ENCODE measurements around the gene RUNX1. TPM values are rescaled to one million over a fixed set of nuclear protein-coding genes. Genes with fewer than 3 reads are reported as not detected.

The RUNX1 gene
- total and polyA plus RNA-seq, 5 experiments from 2014 or later: 13.1 to 69.0 (median 22.6) TPM

DNA sequence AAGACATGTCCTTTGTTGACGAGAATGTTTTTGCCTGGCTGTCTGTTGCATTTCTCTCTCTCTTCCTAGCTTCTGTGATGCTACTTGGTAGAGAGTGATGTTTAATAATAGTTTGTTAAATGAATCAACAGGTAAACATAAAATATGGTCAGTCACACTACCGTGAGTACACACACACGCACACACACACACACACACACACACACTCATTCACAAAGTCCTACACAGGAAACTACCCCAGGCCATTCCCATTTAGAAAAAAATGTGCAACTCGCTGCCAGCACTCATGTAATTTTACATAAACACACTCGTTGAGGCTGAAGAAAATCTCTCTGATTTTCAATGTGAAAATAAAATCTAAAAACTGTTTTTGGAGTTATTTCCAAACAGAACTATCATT lies 38.7 kb downstream of the RUNX1 start:
- peak overlapping the region in 5 of 10 donors; percentile 16 to 86 (median 52) for H3K27ac Mint-ChIP-seq
- ATAC-seq (no peak), DNase-seq (no peak)
- peaks cover 0 to 26% (median 2%) of the 10 kb centered on the region in 3 donors for H3K36me3 Mint-ChIP-seq
- peaks cover 53 to 94% (median 92%) of the 10 kb centered on the region in 4 donors for H3K4me1 Mint-ChIP-seq
- peak overlapping the region in 6 of 10 donors; percentile 2 to 69 (median 41) for H3K4me3 Mint-ChIP-seq
- no peaks in the 10 kb centered on the region for H3K9me3 Mint-ChIP-seq
- no peaks in the 10 kb centered on the region for H3K27me3 Mint-ChIP-seq
- POLR2A ChIA-PET: no interaction called here

DNA sequence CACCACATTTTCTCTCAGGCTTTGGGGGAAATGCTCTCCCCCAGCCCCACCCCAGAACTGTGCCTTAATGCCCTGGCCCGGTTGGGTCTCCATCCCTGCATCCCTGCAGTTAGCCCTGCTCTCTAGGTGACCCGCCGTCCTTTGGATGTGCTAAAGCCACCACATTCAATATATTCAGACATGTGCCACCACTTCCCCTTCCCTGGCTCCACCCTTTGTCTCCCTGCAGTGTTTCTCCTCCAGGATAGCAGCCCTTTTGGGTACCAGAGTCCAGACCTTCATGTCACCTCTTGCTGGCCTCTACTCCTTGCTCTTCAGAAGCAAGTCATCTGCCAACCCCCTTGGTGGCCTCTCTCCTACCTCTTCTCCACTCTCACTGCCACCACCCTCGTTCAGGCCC lies 41.8 kb downstream of the RUNX1 start:
- Mint-ChIP-seq H3K36me3 (peaks cover 0 to 30% (median 5%) of the 10 kb centered on the region in 3 donors), H3K4me1 (peaks cover 52 to 98% (median 95%) of the 10 kb centered on the region in 4 donors), H3K27me3 (no peaks in the 10 kb centered on the region), H3K9me3 (no peaks in the 10 kb centered on the region), H3K27ac (peak overlapping the region in 7 of 10 donors; percentile 22 to 81 (median 61)), H3K4me3 (peak overlapping the region in 5 of 10 donors; percentile 6 to 81 (median 7))
- no peak for ATAC-seq
- DNase-seq: no peak
- POLR2A ChIA-PET: no interaction called here

DNA sequence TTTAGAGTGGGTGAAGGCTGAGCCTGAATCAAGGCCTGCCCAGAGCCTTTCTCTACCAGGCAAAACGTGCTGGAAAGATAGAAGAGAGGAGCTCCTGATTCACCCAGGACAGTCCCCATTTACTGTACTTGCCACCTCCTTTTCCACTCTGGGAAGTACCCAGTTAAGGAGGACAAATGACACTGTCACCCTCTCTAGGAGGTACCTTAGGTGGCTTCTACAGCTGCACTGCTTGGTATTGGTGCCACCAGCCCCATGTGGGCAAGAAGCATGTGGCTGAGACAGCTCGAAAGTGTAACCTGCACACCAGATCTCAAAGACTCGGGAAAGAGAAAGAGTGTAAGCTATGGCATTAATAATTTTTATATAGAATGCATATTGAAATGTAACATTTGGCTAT lies 42.3 kb downstream of the RUNX1 start:
- Mint-ChIP-seq H3K4me3 (peak overlapping the region in 3 of 10 donors; percentile 5 to 65 (median 29)), H3K4me1 (peaks cover 52 to 98% (median 92%) of the 10 kb centered on the region in 4 donors), H3K36me3 (peaks cover 0 to 30% (median 5%) of the 10 kb centered on the region in 3 donors), H3K27ac (peak overlapping the region in 5 of 10 donors; percentile 31 to 83 (median 37)), H3K27me3 (no peaks in the 10 kb centered on the region), H3K9me3 (no peaks in the 10 kb centered on the region)
- POLR2A ChIA-PET: no interaction called here
- ATAC-seq: no peak
- DNase-seq: no peak

DNA sequence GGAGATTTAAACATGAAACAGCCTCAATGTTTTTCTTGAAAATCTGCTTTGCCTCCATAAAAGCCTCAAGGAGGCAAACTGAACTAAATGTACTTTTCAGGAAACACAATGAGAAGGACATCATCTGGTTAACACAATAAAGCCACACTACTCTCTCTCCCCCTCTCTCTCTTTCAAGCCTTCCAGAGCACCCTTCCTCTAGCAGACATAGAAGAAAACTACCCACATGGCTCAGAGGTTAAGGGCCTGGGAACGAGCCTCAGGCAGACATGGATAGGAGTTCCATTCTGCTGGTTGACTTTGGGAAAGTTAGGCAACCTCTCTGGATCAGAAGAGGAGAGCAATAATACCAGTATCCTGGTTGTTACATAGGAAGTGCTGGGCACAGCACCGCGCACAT lies 42.9 kb downstream of the RUNX1 start:
- ATAC-seq: no peak
- Mint-ChIP-seq H3K27me3 (no peaks in the 10 kb centered on the region), H3K4me3 (peak overlapping the region in 6 of 10 donors; percentile 14 to 65 (median 25)), H3K9me3 (no peaks in the 10 kb centered on the region), H3K36me3 (peaks cover 0 to 30% (median 5%) of the 10 kb centered on the region in 3 donors), H3K27ac (peak overlapping the region in 6 of 10 donors; percentile 32 to 85 (median 56)), H3K4me1 (peaks cover 51 to 98% (median 92%) of the 10 kb centered on the region in 4 donors)
- DNase-seq: no peak
- POLR2A ChIA-PET: no interaction called here

DNA sequence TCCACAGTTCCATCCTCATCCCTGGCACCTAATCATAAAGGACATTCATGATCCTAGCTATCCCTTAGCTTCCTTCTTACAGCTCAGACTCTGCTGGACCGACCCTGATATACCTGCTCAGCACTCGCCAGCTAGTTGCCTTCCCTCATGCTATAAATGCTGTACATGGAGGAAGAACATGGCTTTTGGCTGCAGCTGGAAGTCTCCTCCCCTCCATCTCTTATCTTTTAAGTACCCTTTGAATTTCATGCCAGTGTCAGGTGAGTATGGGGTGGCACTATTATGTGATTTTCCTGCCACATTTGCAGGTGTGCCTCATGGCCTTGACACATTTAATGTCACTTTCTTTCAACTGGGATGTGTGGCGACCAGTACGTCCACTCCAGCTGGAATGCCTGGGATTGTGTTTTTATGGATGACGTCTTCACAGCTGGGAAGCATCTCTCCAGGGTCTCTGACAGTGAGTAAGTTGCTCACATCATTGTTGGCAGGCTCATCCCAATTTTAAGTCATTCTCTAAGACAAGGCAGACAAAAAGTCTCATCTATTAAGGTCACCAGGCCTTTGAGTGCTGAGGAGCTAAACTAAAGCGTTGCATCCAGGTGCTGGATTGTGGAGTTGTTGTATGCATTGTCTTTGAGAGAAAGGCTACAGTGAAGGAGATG lies 43.4 kb downstream of the RUNX1 start:
- POLR2A ChIA-PET: interaction anchor here (0.7 kb wide), 1 partner anchor 21 kb away, joined by 3 read pairs; no protein-coding TSS in a partner anchor
- H3K4me3 Mint-ChIP-seq: peak overlapping the region in 6 of 10 donors; percentile 14 to 65 (median 22)
- no peak for ATAC-seq
- peaks cover 50 to 98% (median 90%) of the 10 kb centered on the region in 4 donors for H3K4me1 Mint-ChIP-seq
- no peak for DNase-seq
- H3K27me3 Mint-ChIP-seq: no peaks in the 10 kb centered on the region
- no peaks in the 10 kb centered on the region for H3K9me3 Mint-ChIP-seq
- peak overlapping the region; percentile 2 to 71 (median 34) for H3K27ac Mint-ChIP-seq
- H3K36me3 Mint-ChIP-seq: peaks cover 0 to 29% (median 5%) of the 10 kb centered on the region in 3 donors

DNA sequence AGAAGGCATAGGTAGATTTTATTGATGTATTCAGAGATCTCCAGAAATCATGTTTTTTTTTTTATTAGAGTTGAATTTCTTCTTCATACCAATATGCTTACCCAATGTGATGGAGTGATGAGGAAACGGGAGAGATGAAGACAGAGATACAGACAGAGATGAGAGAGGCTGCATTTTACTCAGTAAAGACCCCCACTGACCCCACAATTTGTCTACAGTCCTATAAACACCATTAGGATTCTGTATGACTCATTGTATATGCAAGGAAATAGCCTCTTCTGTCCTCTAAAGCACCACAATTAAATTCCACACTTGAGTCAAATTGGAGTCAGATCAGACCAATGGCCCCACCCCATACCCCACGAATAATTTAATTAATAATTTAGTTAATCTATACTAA lies 44.0 kb downstream of the RUNX1 start:
- peak overlapping the region in 6 of 10 donors; percentile 5 to 58 (median 20) for H3K4me3 Mint-ChIP-seq
- peaks cover 47 to 98% (median 89%) of the 10 kb centered on the region in 4 donors for H3K4me1 Mint-ChIP-seq
- H3K27me3 Mint-ChIP-seq: no peaks in the 10 kb centered on the region
- no peak for DNase-seq
- ATAC-seq: no peak
- H3K27ac Mint-ChIP-seq: peak overlapping the region in 7 of 10 donors; percentile 9 to 71 (median 53)
- no peaks in the 10 kb centered on the region for H3K9me3 Mint-ChIP-seq
- POLR2A ChIA-PET: interaction anchor here (0.7 kb wide), 1 partner anchor 21 kb away, joined by 3 read pairs; no protein-coding TSS in a partner anchor
- peaks cover 0 to 24% (median 6%) of the 10 kb centered on the region in 3 donors for H3K36me3 Mint-ChIP-seq

DNA sequence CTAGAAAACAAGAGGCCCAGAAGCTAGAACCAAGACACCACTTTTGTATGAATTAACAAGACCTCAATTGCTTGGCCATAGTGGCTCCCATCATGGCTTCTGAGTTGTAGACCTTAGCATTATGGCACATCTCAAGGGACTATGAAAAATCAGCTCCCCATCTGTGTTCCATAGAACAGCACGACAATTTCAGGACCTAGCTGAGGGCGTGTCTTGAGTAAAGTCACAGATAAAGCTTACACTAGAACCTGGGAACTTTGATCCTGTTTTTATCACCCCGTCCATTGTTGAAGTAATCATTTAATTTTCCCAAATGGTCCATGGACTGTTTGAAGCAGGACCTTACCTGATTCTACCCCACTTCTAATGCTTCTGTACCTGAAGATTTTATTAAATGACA lies 44.8 kb downstream of the RUNX1 start:
- H3K27ac Mint-ChIP-seq: peak overlapping the region in 3 of 10 donors; percentile 37 to 70 (median 58)
- peak overlapping the region in 3 of 10 donors; percentile 10 to 29 (median 11) for H3K4me3 Mint-ChIP-seq
- H3K9me3 Mint-ChIP-seq: no peaks in the 10 kb centered on the region
- no peak for ATAC-seq
- peaks cover 0 to 26% (median 6%) of the 10 kb centered on the region in 3 donors for H3K36me3 Mint-ChIP-seq
- no peaks in the 10 kb centered on the region for H3K27me3 Mint-ChIP-seq
- POLR2A ChIA-PET: interaction anchor here (1.0 kb wide), 1 partner anchor 13 kb away, joined by 3 read pairs; no protein-coding TSS in a partner anchor
- no peak for DNase-seq
- peaks cover 53 to 98% (median 89%) of the 10 kb centered on the region in 4 donors for H3K4me1 Mint-ChIP-seq

DNA sequence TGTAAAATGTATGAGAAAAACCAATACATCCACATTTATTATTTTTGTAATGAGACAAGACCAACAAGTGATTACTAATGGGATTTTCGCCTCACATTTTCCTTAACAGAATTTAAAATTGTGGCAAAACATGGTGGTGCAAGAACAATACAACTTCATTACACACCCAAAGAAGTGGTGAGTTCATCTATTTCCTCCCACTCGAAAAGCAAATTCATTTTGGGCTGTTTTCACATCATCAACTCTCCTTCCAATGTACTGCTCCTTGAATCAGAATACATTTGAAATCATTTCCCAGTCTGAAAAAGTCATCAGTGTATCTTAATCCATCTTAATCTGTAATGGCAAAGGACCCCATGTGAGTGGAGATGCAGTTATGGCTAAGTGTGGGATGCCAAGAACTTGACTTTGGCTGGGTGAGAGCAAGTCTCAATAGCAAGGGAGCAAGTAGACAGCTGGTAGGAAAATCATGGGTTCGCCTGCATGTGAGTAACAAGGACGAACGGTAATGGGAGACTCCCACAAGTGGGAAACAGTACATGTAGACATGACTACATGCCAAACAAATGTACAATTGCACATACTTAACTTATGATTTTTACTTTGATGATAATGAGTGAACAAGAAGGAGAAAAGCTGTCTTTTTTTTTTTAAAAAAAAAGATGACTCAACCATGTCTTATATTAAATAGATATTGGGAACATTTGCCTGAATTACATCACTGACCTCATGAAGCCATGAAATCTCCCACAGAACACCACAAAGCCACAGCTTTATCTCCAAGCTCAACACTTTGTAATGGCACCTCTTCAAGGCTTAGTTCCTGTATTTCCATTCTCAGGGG lies 46.0 kb downstream of the RUNX1 start:
- H3K27ac Mint-ChIP-seq: peak overlapping the region in 2 of 10 donors; percentile 37 to 47
- peak overlapping the region in 3 of 10 donors; percentile 6 to 23 (median 15) for H3K4me3 Mint-ChIP-seq
- no peaks in the 10 kb centered on the region for H3K9me3 Mint-ChIP-seq

DNA sequence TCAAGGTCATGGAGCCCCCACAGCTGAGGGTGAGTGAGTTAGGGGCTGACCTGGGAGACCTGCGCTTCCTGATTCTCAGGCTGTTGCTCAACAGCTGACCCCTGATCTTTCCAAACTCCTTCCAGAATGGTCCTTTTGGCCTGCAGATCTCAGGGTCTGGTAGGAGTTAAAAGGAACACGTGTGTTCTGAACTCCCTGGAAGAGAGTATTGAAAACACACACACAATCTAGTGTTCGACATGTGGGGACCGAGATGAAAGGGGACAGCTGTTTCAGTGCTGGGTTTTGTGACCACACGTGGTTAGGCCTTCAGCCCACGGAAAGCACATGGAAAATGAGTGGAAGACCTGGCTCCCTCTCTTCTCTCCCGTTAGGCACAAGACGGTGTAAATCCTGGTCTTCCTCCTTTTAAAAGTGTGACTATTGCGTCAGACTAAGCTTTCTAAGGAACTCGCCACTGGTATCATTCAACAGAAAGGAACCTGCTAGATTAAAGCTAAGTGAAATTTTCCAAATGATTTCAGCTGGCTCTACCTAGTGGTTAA lies 49.6 kb downstream of the RUNX1 start:
- Mint-ChIP-seq H3K4me3 (peak overlapping the region in 6 of 10 donors; percentile 13 to 51 (median 36)), H3K4me1 (peaks cover 42 to 89% (median 86%) of the 10 kb centered on the region in 4 donors), H3K27ac (peak overlapping the region; percentile 17 to 83 (median 60)), H3K36me3 (peaks cover 0 to 26% (median 8%) of the 10 kb centered on the region in 3 donors), H3K9me3 (no peaks in the 10 kb centered on the region), H3K27me3 (no peaks in the 10 kb centered on the region)
- no peak for ATAC-seq
- no peak for DNase-seq
- POLR2A ChIA-PET: interaction anchor here (0.9 to 1.2 kb wide), 3 partner anchors 12 to 53 kb away, joined by 3 to 6 read pairs (median 3); no protein-coding TSS in a partner anchor

More for the DNA sequence above, 46.0 kb downstream of the RUNX1 start:
- POLR2A ChIA-PET: interaction anchor here (1.1 kb wide), 1 partner anchor 17 kb away, joined by 3 read pairs; no protein-coding TSS in a partner anchor
- no peaks in the 10 kb centered on the region for H3K27me3 Mint-ChIP-seq
- DNase-seq (no peak), ATAC-seq (no peak)
- peaks cover 54 to 98% (median 90%) of the 10 kb centered on the region in 4 donors for H3K4me1 Mint-ChIP-seq
- peaks cover 0 to 18% (median 6%) of the 10 kb centered on the region in 3 donors for H3K36me3 Mint-ChIP-seq

DNA sequence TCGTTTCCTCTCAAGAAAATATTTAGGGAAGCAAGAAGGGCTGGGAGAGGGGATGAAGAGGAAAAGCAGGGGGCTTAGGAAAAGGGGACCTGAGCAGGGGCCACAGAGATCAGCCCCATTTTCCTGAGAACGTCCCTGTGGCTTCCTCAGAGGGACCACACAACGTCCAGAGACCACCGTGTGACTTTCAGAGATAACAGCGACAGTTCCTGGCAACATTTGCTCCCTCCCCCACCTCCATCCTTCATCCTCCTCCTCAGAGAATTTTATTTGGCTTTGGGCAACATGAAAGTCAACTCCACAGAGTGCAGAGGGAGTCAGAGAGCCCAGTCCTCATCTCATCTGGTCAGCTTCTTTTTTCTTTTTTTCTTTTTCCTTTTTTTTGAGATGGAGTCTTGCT lies 50.9 kb downstream of the RUNX1 start:
- peak overlapping the region in 2 of 10 donors; percentile 4 to 24 for H3K4me3 Mint-ChIP-seq
- H3K9me3 Mint-ChIP-seq: no peaks in the 10 kb centered on the region
- peaks cover 0 to 22% (median 8%) of the 10 kb centered on the region in 3 donors for H3K36me3 Mint-ChIP-seq
- DNase-seq: no peak
- POLR2A ChIA-PET: no interaction called here
- H3K4me1 Mint-ChIP-seq: peaks cover 42 to 77% (median 73%) of the 10 kb centered on the region in 4 donors
- no peaks in the 10 kb centered on the region for H3K27me3 Mint-ChIP-seq
- peak overlapping the region in 7 of 10 donors; percentile 40 to 83 (median 65) for H3K27ac Mint-ChIP-seq
- no peak for ATAC-seq

DNA sequence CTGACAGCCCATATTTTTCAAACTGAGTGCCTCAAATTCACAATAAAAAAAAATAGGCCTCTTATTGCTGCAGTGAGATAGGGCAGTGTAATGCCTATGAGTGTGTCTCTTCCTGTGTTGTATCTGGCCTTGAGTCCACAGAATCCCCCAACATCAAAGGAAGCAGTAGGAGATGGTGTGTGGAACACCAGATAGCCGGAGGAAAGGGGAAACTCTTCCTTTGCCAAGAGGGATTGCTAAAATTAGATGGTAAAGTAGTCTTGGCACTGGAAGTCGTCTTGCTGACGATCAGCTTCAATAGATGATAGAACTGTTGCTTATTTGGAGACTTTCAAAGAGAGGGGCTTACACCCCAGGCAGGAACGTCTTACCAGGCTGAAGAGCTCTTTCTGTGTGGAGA lies 51.8 kb downstream of the RUNX1 start:
- H3K4me1 Mint-ChIP-seq: peaks cover 40 to 72% (median 67%) of the 10 kb centered on the region in 4 donors

More for the DNA sequence above, 51.8 kb downstream of the RUNX1 start:
- H3K36me3 Mint-ChIP-seq: peaks cover 0 to 22% (median 3%) of the 10 kb centered on the region in 3 donors
- H3K27ac Mint-ChIP-seq: peak overlapping the region in 7 of 10 donors; percentile 11 to 68 (median 40)
- H3K9me3 Mint-ChIP-seq: no peaks in the 10 kb centered on the region
- H3K4me3 Mint-ChIP-seq: peak overlapping the region in 1 of 10 donors; percentile 10
- H3K27me3 Mint-ChIP-seq: no peaks in the 10 kb centered on the region
- POLR2A ChIA-PET: no interaction called here
- DNase-seq: no peak
- ATAC-seq: no peak

Data from naive thymus-derived CD8-positive, alpha-beta T cell (primary cell).